ENCODE results near the gene CCL22.

CCL22 gene

DNA sequence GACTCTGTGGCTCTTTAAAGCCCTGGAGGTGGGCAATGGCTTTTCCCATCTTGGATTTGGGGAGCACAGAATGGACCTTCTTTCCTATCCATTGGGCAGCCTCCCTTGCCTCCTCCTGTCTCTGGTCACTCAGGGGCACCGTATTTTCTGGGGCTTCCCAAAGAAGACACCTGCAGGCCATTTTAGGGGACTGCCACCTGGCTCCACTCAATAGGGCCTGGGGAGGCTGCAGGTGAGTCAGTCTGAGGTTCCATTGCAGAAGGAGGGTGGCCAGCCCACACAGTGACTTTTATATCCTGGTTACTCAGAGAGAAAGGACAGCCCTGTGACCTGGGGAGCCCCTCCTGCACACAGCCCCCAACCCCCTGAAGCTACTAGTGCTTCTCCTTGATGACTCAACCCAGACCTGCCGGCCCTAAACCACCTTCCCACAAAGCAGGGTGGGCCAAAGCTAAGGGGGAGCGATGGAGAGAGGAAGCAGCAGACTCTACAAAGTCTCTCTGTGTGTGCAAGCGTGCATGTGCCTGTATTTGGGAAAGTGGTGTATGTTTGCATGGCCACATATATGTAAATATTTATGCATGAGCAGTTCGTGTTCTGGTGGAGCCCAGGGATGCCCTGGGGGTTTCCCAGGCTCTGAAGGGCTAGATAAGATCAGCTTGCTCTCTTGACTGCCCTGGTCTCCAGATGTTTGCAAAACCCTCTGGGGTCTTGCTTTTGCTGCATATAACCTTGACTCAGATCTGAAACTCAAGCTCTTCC is 18.7 kb downstream of the CCL22 start:
- DNase-seq, result no peak

DNA sequence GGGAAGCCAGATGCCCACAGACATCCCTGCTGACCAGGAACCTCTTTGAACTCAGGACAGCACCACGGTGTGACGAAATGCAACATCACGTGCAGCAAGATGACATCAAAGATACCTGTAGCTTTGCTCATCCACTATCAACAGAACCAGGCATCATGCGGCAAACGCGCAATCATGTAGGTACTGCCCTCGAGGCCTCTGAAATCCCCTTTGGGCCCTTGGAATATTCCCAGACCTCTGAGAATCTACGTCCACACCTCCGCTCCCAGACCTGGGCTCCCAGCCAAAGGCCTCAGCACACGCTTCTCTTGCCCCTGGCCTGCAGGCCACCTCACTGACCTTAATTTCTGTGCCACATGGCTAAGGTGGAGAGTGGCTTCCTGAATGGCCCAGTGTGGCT is 21.0 kb downstream of the CCL22 start:
- DNase-seq, result no peak

GRCh38 chr16:57380671-57381462 is 22.3 kb downstream of the CCL22 start:
- DNase-seq, result no peak

DNA sequence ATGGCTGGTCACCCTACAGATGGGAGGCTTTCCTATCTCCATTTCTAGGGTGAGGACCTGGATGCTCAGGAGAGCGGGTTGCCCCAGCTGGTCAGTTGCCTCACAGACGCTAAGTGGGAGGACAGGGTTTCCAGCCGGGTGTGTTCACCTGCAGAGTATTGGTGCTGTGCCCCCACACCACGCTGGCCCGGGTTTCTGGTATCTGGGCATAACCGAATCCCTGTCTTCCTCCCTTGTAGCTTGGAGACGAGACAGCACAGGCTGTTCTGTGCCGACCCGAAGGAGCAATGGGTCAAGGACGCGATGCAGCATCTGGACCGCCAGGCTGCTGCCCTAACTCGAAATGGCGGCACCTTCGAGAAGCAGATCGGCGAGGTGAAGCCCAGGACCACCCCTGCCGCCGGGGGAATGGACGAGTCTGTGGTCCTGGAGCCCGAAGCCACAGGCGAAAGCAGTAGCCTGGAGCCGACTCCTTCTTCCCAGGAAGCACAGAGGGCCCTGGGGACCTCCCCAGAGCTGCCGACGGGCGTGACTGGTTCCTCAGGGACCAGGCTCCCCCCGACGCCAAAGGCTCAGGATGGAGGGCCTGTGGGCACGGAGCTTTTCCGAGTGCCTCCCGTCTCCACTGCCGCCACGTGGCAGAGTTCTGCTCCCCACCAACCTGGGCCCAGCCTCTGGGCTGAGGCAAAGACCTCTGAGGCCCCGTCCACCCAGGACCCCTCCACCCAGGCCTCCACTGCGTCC is 23.4 kb downstream of the CCL22 start:
- no peak for DNase-seq

GRCh38 chr16:57382535-57383275 is 24.1 kb downstream of the CCL22 start:
- DNase-seq, result no peak

GRCh38 chr16:57383276-57384247 is 25.0 kb downstream of the CCL22 start:
- DNase-seq, result no peak

GRCh38 chr16:57384248-57385070 is 25.9 kb downstream of the CCL22 start:
- DNase-seq, result no peak

GRCh38 chr16:57385083-57385482 is 26.5 kb downstream of the CCL22 start:
- no peak for DNase-seq

GRCh38 chr16:57386381-57386951 is 27.9 kb downstream of the CCL22 start:
- no peak for DNase-seq

DNA sequence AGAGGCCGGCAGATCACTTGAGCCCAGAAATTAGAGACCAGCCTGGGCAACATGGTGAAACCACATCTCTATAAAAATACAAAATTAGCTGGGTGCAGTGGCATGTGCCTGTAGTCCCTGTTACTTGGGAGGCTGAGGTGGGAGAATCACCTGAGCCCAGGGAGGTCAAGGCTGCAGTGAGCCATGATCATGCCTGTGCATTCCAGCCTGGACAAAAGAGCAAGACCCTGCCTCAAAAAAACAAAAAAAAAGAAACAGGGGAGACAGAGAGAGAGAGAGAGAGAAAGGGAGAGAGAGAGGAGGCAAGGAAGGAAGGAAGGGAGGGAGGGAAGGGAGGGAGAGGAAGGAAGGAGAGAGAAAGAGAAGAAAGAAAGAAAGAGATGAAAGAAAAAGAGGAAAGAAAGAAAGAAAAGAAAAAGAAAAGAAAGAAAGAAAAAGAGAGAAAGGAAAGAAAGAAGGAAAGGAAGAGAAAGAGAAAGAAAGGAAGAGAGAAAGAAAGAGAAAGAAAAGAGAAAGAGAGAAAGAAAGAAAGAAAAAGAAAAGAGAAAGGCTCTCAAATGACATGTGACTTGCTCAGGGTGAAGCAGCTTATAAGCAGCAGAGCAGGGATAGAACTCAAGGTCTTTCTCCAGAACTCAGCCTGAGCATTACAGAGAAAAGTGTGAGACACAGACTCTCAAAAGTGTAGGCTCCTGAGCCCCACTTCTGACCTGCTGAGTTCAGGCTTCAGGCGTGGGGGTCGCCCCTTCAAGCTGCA is 29.2 kb downstream of the CCL22 start:
- DNase-seq, result no peak

DNA sequence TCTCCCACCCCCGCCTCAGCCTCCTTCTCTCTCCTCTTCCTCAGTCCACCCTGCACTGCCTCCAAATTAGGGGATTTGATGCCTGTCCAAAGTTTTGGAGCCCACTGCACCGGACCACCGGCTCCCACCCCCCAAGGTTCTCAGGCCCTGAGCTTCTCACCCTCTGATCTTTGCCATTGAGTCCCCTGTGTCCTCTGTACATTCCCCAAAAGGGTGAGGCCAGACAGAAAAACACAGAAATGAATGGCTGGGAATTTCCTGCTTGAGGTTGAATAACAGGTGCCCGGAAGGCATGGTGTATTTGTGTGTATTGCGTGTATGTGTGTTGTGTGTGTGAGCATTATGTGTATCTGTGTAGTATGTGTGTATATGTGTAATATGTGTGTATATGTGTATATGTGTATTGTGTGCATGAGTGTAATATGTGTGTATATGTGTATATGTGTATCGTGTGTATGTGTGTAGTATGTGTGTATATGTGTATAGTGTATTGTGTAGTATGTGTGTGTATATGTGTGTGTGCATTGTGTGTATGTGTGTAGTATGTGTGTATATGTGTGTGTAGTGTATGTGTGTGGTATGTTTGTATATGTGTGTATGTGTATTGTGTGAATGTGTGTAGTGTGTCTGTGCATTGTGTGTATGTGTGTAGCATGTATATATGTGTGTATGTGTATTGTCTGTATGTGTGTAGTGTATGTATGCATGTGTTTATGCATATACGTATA is 29.9 kb downstream of the CCL22 start:
- no peak for DNase-seq

DNA sequence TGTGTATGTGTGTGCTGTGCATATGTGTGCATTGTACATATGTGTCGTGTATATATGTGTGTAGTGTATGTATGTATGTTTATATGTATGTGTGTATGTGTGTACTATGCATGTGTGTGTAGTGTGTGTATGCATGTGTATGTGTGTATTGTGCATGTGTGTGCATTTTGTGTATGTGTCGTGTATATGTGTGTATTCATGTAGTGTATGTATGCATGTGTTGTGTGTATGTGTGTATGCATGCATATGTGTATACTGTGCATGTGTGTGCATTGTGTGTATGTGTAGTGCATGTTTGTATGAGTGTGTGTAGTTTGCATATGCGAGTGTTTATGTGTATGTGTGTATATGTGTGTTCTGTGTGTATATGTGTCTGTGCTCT is 30.5 kb downstream of the CCL22 start:
- no peak for DNase-seq

DNA sequence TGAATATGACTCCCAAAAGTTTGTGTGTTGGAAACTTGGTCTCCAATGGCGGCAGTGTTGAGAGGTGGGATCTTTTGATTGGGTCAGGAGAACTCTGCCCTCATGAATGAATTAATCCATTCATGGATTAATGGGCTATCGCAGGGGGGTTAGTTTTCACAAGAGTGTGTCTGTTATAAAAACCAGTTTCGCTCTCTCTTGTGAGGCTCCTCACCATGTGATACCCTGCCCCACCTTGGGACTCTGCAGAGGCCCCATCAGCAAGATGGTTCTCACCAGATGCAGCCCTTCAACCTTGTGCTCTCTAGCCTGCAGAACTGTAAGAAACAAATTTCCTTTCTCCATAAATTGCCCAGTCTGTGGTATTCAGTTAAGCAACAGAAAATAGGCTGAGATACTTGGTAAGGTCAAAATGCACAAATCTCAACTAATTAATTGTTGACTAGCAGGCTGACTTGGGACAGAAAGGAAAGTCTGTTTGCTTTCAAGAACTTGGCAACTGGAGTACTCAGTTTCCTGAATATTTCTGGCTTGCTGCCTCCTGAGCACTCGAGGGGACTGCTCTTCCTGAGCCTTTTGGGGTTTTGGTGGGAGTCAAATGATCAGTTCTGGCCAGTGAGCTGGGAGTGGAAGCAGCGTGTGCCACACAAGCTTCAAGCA is 32.2 kb downstream of the CCL22 start:
- no peak for DNase-seq

DNA sequence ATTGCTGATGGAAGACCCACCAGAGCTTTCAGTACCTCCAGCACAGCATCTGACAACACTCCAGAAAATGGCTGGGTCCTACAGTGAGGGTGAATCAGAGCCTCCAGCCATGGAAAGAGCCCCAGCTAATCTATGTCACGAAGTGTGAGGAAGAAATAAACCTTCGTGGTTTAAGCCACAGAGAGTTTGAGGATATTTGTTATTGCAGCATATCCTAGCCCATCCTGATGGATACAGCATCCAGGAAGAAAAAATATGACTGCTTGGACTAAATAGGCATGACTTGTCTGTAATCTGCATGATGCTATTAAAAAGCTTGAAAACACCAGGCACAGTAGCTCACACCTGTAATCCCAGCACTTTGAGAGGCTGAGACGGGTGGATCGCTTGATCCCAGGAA is 32.7 kb downstream of the CCL22 start:
- DNase-seq, result no peak

GRCh38 chr16:57391708-57392107 is 33.1 kb downstream of the CCL22 start:
- DNase-seq, result no peak

- DNase-seq, result no peak
Measured at GRCh38 chr16:57392694-57393093, 34.1 kb downstream of the CCL22 start.

DNA sequence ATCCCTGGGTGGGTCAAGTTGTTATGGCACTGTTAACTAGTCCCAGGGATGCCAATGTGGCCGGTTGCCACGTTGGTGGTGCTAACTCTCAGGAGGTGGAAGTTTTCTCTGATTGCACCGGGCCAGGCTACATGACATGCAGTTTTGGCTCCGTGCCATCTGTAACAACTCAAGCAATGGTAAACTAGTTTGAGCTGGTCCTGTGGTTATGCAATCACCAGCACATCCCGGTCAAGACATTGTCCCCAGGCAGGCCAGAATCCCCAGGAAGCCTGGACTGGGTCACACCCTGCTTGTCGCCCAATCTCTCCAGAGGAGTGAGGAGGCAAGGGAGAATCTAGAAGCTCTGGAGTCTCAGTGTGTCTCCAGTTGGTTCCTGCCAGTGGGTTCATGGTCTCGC is 35.9 kb downstream of the CCL22 start:
- DNase-seq, result no peak

- DNase-seq, result no peak
Measured at GRCh38 chr16:57395026-57395425, 36.4 kb downstream of the CCL22 start.

All from SHP77 (cell line).